Posterior cingulate gyrus (tissue), 11 donors: ENCODE measurements around the gene PRSS2.
A peak's percentile ranks its signal among the peaks of the same experiment; 100 is the strongest.
"Not testable (repeated sequence)": the region's sequence is repeated elsewhere in the genome, so short reads cannot be mapped to it uniquely, and the experiment has no call there.

Experiments used
- DNase-seq, 10 donors: peaks; one replicate each; pipeline versions ENCODE4 v3.0.0 to v3.0.0-alpha.2; 2020 to 2021; ENCODE audit warnings: mixed read lengths in 3 of 10
- intact Hi-C: fragments of 100-400 bp; cut with DNase I; formaldehyde crosslinking; loops from one replicate; pipeline ENCODE4 v1.15.1; 2023

PRSS2 gene

GRCh38 chr7:142770661-142771352, at the start of gene PRSS2:
PRSS2 (plus strand) TSS chr7:142770970; CDS start chr7:142770983, 13 bp downstream.
- intact Hi-C loops = no loop called here
- DNase-seq = peak in 1 of 10 donors; percentile 39

DNA sequence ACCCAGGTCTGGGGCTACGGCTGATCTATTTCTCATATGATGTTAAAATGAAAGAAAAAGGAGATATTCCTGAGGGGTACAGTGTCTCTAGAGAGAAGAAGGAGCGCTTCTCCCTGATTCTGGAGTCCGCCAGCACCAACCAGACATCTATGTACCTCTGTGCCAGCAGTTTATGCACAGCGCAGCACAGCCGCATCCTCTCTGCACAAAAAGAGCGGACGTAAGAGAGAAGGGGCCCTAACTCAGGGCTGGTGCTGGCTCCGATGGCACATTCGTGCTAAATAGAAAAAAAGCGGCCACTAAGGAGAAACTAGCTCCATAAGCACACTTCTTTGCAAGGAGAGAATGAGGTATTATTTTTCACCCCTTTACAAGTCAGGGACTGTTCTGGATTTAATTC, 49.8 kb upstream of the PRSS2 start:
- no peak for DNase-seq
- intact Hi-C loops = no loop called here

- intact Hi-C loops = no loop called here
- DNase-seq = no peak
Observed at GRCh38 chr7:142722248-142722794, 48.4 kb upstream of the PRSS2 start.

- intact Hi-C loops = no loop called here
- no peak for DNase-seq
Observed at GRCh38 chr7:142733271-142733670, 37.5 kb upstream of the PRSS2 start.

DNA sequence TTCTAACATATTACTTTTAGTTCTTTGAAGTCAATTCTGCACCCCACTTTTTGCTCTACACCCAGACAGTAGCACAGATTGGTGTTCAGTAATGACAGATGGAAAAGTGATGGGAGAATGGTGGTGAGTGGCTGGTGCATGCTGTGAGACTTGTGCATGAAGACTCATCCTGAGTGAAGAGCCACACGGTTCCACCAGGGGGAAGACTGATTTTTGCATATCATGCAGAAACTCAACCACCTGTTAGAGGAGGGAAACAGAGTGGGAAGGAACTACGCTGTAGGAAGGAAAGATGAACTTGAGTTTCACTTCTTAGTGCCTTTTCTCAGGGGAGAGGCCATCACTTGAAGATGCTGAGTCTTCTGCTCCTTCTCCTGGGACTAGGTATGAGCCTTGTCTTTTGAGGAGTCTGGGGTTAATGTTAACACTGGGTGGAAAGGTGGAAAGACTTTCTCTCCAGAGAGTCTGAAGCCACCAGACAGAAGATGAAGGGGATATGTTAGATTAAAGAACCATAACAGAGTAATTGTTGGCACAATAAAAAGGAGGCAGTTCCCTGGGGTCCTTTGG, 30.8 kb upstream of the PRSS2 start:
- DNase-seq = no peak
- intact Hi-C loops = no loop called here

DNA sequence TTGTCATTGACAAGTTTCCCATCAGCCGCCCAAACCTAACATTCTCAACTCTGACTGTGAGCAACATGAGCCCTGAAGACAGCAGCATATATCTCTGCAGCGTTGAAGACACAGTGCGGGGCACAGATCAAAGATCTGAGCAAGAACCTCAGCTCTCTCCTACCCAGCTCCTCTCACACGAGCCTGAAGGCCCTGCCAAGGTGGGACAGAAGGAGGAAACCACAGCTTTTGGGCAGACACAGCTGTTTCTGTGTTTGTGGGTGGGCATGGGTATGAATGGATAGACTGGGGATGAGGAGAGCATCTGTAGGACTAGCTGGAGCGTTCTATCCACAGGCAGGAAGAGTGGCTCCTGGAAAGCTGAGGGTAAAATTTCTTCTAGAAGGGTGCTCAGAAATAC, 30.0 kb upstream of the PRSS2 start:
- no peak for DNase-seq
- intact Hi-C loops = no loop called here

GRCh38 chr7:142741932-142742331, 28.8 kb upstream of the PRSS2 start:
- DNase-seq, intact Hi-C loops: not testable (repeated sequence)

DNA sequence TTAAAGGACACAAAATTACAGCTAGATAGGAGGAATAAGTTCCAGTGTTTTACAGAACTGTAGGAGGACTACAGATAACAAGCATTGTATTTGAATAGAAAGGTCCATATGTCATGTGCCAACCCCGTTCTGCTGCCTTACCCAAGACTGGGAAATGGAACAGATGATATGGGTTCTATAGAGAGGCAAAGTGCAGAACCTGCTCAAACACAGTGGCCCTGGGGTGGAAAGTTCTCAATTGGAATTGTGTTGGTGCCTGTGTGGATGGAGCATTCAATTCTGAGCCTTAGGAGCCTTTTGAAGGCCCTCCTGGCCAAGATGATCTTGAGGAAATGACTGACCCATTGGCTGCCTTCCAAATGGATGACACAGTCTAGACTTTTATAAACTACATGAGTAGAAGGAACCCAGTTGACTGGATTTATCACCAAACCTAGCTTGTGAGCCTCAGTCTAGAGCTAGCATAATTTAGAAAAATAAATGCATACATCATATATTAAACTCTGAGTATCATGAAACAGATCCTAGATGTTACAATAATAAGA, 25.6 kb upstream of the PRSS2 start:
- intact Hi-C loops = no loop called here
- DNase-seq = no peak

DNA sequence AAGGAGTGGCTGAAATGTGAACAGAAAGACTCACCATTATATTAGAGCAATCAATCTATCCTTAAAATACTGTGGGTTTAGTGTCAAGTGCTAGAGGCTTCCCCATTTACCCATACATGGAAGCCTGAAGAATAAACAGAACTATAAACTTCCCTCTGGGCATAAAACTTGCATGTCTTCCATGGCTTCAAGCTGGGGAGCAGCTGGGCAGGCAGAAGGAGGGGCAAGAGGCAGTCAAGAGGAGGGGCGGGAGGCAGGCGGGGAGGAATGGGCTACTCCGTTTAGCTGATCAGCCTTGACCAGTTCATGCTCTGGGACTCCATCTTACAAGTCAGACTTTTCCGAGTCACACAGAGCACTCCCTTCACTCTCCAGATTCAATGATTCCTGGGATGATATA, 25.0 kb upstream of the PRSS2 start:
- intact Hi-C loops = no loop called here

DNA sequence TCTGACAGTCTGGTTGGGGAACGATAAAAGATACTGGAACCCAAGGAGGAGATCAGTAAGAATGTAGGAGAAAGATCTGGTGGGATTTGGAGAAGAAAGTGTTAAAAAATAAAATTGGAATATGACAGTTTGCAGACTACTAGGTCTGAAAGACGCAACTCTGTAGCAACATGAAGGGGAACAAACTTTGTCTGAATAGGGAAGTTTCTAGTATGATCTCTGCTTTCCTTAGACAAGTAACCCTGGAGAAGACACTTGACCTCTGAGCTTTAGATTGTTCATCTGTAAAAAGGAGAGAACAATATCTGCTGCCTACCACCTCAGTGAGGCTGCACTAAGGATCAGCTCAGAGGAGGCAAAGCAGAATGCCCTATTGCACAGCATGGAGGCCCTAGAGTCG, 24.5 kb upstream of the PRSS2 start:
- intact Hi-C loops = no loop called here

More for the DNA sequence above, 25.0 kb upstream of the PRSS2 start:
- DNase-seq = no peak

GRCh38 chr7:142748410-142748809, 22.4 kb upstream of the PRSS2 start:
- DNase-seq, intact Hi-C loops: not testable (repeated sequence)

More for the DNA sequence above, 24.5 kb upstream of the PRSS2 start:
- no peak for DNase-seq

DNA sequence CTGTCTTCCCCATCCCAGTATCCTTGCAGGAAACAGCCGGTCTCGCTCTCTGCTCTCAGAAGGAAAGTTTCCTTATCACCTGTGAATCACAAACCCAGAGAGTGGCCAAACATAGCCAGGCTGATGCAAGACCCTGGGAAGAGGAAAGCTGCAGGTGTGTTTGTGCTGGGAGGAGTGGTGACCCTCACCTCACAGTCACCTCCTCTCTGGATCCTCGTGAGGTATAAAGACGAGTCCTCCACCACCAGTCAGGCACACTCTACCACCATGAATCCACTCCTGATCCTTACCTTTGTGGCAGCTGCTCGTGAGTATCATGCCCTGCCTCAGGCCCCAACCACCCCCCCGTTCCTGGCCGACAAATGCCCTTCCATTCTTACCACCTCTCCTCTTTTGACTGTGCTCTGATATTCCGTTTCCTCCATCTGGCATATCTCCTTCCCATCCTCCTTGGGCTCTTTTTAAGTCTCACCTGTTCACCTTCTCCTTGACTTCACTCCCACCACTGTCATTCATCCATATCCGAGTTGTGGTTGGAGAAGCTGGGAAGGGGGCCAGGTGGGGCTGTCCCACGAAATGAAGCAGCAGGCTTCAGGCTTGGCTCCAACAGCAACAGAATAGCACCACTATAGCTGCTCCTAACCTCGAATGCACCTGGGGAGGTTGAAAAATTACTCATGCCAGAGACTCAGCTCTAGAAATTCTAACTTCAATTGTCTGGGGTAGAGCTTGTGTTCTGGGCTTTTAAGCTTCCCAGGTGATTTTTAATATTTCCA, 21.4 kb upstream of the PRSS2 start, which contains the start of gene PRSS1:
PRSS1 (plus strand) TSS at position 255 of the 776 bp plus-strand sequence; CDS start at position 268, 13 bp downstream.
- intact Hi-C loops = no loop called here
- DNase-seq = no peak

DNA sequence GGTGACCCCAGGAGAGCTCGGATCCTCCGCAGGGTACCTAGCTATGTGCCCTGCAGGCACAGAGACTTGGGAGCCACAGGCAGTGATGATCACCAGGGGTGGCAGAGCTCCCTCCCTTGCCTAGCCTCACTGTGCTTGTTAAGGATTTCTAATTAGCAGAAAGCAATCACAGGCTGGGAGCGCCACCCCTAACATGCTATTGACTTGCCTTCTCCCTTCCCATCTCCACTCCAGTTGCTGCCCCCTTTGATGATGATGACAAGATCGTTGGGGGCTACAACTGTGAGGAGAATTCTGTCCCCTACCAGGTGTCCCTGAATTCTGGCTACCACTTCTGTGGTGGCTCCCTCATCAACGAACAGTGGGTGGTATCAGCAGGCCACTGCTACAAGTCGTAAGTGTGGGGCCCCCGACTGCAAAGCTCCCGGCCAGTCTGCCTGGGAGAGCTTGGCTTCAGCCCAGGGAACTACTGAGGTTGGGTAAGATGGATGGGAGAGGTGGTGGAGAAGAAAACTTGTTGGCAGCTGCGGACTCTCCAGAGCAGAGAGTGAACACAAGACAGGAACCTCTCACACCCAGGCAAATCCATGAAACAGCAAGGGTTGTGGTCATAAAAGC, 20.3 kb upstream of the PRSS2 start:
- intact Hi-C loops = no loop called here
- DNase-seq = no peak

- intact Hi-C loops, DNase-seq: not testable (repeated sequence)
Observed at GRCh38 chr7:142751526-142752175, 19.1 kb upstream of the PRSS2 start.

- intact Hi-C loops = no loop called here
- DNase-seq = no peak
Observed at GRCh38 chr7:142752376-142753225, 18.2 kb upstream of the PRSS2 start.

DNA sequence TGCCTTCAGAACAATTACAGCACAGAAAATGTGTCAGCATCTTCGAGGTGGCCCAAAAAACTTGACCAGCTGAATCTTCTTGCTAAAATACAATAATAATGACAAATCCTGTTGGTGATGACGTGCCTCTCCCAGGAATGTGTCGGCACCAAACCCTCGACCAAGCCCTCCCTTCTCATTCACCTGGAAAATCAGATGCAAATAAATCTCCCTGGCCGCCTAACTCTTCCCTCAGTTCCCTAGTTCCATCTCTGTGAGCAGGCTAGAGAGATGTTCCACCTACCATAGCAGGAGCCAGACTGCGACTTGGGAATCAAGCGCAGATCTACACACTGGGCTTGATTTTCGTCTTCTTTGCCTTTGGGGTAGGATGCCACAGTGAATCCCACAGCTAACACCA, 17.4 kb upstream of the PRSS2 start:
- DNase-seq = no peak
- intact Hi-C loops = no loop called here

DNA sequence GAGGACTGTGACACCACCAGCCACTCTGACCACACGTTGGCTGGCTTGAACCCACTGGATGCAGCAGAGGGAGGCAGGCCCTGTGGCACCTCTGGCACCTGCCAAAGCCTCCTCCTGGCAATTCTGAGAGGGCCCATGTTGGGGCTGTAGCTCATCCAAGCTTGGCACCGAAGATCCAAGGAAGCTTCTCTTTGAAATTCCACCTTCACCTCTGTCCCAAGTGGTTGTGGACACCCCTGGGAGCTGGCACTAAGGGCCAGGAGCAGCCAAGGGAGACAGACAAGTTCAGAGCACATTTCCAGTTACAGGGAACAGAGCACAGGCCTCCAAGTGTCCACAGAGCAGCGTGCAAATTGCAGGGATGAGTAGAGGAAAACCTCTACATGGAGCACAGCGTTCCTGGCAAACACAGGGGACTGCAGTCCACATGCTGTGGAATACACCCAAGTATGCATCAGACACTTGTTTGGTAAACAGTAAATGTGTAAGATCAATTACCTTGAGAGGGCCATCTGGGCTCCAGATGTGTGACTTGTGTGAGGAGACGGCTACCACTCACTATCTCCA, 16.8 kb upstream of the PRSS2 start:
- DNase-seq = not testable (repeated sequence)

GRCh38 chr7:142754681-142755575, 15.8 kb upstream of the PRSS2 start:
- no peak for DNase-seq
- intact Hi-C loops = no loop called here

More for the DNA sequence above, 16.8 kb upstream of the PRSS2 start:
- intact Hi-C loops = not testable (repeated sequence)
